Measurements from ENCODE around the gene RELN. TPM values are rescaled to one million over a fixed set of nuclear protein-coding genes. Genes with fewer than 3 reads are reported as not detected.

RELN gene
- total RNA-seq, 4 donors from 2014 or later, result 1.2 to 7.1 (median 3.7) TPM

DNA sequence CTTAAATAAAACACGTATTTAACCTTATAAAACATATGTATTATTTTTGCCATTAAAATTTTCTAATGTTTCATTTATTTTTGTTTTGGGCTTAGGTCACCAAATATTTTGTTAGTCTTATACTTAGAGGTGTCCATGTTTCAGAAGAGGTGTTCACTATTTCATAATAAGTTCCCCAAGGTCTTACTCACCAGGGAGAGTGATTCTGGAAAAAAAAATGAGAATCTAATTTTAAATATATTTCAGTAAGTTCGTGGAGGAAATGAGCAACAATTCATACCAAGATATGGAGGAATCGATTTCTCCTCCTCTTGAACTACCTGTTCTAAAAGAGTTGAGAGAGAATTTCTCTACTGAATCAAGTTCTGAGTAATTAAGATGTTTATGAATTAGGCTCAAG lies 271.9 kb downstream of the RELN start:
- DNase-seq (ENCODE audit: low spot score) (no peak), ATAC-seq (ENCODE audit: low FRiP score) (no peak)
- TF ChIP-seq, protein P1, sequence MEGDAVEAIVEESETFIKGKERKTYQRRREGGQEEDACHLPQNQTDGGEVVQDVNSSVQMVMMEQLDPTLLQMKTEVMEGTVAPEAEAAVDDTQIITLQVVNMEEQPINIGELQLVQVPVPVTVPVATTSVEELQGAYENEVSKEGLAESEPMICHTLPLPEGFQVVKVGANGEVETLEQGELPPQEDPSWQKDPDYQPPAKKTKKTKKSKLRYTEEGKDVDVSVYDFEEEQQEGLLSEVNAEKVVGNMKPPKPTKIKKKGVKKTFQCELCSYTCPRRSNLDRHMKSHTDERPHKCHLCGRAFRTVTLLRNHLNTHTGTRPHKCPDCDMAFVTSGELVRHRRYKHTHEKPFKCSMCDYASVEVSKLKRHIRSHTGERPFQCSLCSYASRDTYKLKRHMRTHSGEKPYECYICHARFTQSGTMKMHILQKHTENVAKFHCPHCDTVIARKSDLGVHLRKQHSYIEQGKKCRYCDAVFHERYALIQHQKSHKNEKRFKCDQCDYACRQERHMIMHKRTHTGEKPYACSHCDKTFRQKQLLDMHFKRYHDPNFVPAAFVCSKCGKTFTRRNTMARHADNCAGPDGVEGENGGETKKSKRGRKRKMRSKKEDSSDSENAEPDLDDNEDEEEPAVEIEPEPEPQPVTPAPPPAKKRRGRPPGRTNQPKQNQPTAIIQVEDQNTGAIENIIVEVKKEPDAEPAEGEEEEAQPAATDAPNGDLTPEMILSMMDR (IDR thresholded peaks at IDR 0.05), result no peak

DNA sequence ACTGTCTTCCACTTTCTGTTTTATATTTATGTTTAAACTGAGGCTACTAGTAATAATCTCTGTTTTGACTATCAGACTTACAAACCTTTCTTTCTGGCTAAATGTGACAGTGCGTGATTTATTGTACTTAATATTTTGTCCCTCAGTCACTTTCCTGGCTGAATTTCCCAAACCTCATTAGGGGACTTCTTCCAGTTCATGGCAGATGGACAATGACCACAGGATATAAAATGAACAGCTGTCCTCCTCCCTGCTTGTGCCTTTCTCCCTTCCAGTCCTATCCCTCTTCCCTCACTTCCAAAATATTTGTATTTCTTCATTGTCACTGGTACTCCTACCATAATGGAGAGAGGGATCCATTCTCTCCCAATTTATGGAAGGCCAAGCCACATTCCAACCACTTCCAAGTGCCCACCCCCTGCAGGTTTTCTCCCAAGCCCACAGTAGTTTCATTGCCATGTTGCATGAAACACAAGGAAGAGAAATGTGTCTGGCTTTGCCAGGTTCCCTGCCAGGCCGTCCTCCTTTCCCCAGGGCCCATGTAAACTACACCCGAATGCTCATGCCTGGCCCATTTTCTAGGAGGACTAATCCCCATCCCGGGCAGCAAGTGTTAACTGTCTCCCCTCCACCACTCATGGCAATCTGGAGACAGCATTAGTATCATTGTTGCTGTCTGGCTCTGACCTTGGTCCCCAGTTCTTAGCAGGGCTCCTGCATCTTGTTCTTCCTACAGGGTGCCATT lies 273.9 kb downstream of the RELN start:
- TF ChIP-seq, protein P1 (IDR thresholded peaks at IDR 0.05), result no peak
- ATAC-seq (ENCODE audit: low FRiP score), result no peak
- DNase-seq (ENCODE audit: low spot score), result no peak

DNA sequence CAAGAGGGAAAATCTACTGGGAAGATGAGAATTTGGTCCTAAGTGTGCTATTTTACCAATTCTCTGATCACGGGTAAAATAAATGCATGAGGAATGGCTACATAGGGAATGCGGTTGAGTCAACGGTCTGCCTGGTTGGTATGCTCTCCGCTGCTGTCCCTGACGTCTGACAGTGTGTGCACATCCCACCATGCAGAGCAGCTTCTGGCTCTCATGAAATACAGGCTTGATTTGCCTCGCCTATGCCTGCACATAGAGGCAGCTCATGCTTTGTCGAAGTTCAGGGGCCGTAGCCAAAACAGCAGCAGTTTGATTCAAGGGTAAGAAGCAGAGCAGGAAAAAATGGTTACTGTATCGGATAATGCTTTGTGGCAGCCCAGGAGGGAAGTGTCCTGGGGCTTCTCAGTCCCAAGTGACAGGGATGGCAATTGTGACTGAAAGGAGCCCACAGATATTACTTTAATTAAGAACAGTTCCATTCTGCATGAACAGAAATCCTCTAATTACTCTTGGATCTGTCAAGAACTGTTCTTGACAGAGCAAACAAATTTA lies 275.0 kb downstream of the RELN start:
- no peak for ATAC-seq (ENCODE audit: low FRiP score)
- TF ChIP-seq, protein P1 (IDR thresholded peaks at IDR 0.05), result no peak
- DNase-seq (ENCODE audit: low spot score), result no peak

DNA sequence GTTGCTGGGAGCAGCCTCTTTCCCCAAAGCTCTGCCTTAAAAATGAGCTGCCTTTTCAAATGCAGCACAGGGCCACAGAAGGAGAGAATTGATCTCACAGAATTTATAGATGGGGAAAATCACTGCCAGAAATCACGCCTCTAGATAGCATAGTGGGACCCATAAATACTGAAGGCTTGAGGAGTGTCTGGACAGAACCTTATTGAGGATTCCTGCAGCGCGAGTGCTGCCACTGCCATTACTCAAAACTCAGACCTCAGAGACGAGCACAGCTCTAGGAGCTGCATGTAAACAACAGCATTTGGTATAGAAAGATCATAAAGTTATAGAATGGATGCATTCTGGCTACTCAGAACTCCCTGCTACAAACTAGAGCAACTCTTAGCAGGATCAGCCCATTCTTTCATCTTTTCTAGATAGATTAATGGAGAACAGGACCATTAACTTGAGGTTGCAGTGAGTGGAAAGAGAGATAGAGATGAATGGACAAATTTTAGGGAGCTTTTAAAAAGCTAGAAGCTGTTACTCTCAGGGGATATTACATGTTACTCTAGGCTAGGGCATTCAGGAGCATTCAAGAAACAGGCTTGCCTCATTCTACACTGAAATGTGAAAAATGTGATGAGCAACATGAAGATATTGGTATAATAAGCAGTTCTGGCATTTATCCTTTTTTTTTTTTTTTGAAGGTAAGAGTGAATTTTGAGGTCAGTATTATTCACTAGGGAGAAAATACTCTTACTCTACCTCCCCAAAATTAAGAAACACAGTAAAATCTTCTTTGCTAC lies 276.3 kb downstream of the RELN start:
- ATAC-seq (ENCODE audit: low FRiP score) (no peak), DNase-seq (ENCODE audit: low spot score) (no peak)
- TF ChIP-seq, protein P1 (IDR thresholded peaks at IDR 0.05), result no peak

DNA sequence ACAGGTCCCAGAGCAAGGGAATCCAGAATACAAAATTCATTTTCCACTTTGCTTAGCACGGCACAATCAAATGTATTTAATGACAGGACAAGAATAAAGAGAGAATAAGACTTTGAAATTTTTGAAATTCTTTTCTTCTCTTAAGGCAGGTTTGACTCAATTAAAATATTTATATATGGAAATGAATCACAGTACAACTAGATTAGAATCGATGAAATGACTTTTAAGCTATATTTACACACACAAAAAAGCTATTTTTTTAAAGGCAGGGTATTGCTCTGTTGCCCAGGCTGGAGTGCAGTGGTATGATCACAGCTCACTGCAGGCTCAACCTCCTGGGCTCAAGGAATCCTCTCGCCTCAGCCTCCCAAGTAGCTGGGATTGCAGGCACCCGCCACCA lies 278.0 kb downstream of the RELN start:
- TF ChIP-seq, protein P1 (IDR thresholded peaks at IDR 0.05), result no peak
- ATAC-seq (ENCODE audit: low FRiP score), result no peak
- no peak for DNase-seq (ENCODE audit: low spot score)

DNA sequence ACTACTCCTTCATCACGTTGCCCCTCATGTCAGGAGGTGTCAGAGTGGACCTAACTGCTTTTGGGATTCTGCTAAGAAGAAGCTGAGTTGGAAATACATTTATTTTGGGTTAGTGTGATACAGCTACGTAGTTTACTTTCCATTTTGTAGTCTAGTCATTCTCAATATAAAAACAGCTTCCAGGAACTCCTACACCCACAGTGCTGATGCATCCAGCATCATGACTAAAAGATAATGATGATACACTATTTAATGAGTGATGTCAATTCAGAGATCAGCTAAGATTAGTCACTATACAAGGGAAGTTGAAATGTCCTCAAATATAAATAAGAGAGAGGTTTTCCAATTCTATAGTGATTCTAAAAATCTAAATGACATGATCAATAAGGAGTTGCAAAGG lies 279.2 kb downstream of the RELN start:
- ATAC-seq (ENCODE audit: low FRiP score) (no peak), DNase-seq (ENCODE audit: low spot score) (no peak)
- TF ChIP-seq, protein P1 (IDR thresholded peaks at IDR 0.05), result no peak

Measured in omental fat pad (tissue), 4 donors.